GM19043 (cell line): ENCODE results near the gene ATG9A.
"Not testable (repeated sequence)": the region's sequence is repeated elsewhere in the genome, so short reads cannot be mapped to it uniquely, and the experiment has no call there.

Source experiments
- ATAC-seq: cut with Tn5 transposase; IDR thresholded peaks from one replicate; pipeline ENCODE4 v1.9.1; 2021; ENCODE audit warnings: low read depth; ENCODE audit not compliant: unreplicated experiment

Gene ATG9A

GRCh38 chr2:219229305-219230058 lies at the start of gene ATG9A, which contains the start of gene ANKZF1:
Gene ATG9A (minus strand): TSS chr2:219229636. CDS start chr2:219228024, 1,612 bp downstream.
Gene ANKZF1 (plus strand): TSS chr2:219229806. CDS start chr2:219230258, 452 bp downstream.
- ATAC-seq: peak; percentile 95

- ATAC-seq: no peak
Observed at GRCh38 chr2:219278655-219279150, 49.3 kb upstream of the ATG9A start.

DNA sequence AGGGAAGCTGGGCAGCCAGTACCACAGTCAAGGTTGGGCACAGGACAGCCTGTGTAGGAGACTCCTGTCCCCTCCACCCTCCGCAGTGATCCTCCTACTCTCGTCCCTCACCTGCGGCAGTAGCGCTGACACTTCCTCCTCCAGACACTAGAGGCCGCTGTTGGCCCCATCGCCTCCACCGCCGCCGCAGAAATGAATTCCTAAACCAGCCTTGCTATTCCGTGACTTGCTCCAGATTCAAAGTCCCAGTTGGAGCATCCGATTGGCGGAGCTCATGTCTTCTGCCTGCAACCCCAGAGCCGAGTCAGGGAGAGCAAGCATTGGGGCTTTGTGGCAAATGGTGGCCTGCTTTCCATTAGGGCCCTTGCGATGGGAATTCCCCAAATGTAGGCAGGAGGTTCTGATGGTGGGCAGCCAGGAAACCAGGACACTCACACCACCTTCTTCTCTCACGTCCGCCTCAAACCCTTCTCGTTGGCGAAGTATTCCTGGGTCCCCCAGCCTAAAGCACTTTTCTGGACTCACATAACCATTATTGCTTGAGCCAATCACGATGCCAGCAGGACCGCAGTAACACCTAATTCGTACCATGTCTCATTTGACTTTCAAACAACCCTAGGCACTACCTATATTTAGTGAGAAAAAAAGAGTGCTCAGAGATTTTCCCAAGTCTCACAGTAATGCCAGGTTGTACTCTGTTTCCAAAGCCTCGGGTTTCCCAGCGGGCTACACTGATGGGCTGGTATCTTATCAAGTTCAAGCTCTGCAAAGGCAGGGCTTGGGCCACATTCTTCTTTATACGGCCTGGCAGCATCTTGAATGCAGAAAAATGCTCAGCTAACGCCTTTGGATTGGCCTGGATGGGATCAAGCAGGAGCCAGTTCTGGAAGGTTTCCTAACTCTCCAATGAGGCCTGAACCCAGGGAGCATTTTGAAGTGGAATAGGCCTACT lies 48.5 kb upstream of the ATG9A start:
- peak; percentile 31 for ATAC-seq

DNA sequence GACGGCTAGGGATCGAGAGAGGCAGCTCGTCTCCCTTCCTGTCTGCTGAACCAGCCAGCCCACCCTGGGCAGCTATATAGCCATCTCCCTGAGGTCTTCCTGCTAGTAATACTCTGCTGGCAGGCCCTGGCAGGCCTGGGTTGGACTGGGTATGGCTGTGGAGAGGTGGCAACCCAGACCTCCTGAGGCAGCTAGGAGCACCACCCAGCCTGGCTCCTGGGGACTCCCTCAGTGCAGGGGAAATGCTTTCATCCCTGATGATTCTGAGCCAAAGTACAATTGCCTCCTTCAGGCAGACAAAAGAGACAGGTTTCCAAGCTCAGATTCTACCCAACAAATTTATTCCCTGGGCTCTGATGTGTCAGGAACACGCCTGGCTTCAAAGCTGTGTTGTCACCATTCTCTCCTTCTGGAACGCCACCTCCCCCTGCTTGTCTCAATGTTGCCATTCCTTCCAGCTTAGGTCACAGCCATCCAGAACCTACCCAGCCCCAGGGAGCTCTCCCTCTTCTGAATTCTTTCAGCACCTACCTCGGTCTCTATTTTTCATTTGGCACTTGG lies 45.0 kb upstream of the ATG9A start:
- no peak for ATAC-seq

- no peak for ATAC-seq
Observed at GRCh38 chr2:219273937-219274336, 44.5 kb upstream of the ATG9A start.

DNA sequence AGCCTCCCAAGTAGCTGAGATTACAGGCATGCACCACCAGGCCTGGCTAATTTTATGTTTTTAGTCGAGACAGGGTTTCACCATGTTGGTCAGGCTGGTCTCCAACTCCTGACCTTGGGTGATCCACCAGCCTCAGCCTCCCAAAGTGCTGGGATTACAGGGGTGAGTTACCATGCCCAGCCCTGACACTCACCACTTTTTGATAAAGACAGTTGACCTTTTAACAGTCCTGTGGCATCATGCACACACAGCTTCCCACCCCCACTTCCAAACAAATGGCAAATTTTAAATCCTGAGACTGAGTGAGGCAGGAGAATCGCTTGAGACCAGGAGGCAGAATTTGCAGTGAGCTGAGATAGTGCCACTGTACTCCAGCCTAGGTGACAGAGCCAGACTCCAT lies 43.6 kb upstream of the ATG9A start:
- ATAC-seq: no peak

- ATAC-seq: no peak
Observed at GRCh38 chr2:219272356-219272755, 42.9 kb upstream of the ATG9A start.

DNA sequence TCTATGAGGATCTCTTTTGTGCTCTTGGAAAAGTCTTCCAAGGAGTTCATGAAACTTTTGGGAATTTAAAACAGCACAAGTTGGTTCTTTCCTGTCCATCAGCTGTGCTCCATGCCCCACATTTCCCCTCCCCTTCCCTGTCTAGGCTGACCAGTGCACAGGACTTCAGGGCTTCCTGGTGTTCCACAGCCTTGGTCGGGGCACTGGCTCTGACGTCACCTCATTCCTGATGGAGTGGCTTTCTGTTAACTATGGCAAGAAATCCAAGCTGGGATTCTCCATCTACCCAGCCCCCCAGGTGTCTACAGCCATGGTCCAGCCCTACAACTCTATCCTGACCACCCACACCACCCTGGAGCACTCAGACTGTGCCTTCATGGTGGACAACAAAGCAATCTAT lies 41.6 kb upstream of the ATG9A start:
- no peak for ATAC-seq

- no peak for ATAC-seq
Observed at GRCh38 chr2:219270055-219270372, 40.6 kb upstream of the ATG9A start.

DNA sequence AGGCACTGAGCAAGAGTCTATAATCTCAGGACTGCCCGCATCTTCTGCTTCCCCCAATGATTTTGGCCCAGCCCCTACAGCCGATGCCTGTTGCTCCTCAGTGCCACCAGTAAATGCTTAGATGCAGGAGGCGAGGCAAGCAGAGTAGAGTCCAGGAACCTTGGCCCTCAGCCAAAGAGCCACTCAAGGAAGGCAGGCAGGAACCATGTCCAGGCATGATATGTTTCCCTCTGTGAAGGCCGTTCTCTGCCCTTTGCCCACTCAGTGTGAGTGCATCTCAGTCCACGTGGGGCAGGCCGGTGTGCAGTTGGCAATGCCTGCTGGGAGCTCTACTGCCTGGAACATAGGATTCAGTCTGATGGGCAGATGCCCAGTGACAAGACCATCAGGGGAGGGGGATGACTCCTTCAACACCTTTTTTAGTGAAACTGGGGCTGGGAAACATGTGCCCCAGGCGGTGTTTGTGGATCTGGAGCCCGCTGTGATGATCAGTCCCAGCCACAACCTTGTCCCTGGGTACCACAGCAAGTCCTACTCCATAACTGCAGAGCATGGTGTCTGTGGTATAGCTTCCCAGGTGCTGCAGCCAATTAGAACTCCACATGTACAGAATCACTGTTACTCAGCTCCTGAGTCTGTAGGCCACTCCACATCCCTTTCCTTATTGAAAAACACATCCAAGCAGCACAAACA lies 40.1 kb upstream of the ATG9A start:
- no peak for ATAC-seq

GRCh38 chr2:219268294-219268693 lies 38.9 kb upstream of the ATG9A start:
- no peak for ATAC-seq

DNA sequence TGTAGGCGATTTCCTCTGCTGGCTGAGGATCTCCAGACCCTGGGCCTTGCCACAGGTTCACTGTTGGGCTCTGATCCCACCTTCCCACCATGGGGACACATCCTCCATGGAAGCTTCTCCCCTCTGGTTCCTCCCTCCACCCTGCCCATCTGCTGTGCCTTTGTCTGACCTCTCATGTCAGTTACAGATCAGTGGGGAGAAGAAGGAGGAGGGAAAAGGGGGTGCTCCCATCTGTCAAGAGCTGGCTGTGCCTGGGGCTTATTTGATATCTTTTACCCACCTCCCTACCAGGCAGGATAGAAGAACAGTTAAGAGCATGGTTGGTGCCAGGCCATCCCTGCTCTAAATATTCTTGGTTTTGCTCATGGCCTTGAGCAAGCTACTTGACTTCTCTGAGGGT lies 37.5 kb upstream of the ATG9A start:
- no peak for ATAC-seq

DNA sequence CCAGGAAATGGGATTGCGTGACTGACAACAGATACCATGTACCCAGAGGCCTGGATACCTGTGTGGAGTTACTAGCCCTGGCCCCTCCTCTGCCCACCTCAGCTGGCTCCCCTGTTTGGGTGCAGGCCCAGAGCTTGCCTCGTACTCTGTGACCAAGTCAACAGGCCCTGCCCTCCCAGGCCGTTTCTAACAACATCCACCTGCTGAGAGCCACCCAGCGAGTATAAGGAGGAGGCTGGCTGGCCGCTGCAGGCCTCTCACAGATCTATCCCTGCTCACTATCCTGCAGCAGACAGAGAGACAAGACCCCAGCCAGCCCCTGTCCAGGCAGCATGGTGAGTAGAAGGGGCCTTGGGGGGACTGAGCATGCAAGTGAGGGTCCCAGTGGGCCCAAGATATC lies 36.8 kb upstream of the ATG9A start:
- no peak for ATAC-seq

DNA sequence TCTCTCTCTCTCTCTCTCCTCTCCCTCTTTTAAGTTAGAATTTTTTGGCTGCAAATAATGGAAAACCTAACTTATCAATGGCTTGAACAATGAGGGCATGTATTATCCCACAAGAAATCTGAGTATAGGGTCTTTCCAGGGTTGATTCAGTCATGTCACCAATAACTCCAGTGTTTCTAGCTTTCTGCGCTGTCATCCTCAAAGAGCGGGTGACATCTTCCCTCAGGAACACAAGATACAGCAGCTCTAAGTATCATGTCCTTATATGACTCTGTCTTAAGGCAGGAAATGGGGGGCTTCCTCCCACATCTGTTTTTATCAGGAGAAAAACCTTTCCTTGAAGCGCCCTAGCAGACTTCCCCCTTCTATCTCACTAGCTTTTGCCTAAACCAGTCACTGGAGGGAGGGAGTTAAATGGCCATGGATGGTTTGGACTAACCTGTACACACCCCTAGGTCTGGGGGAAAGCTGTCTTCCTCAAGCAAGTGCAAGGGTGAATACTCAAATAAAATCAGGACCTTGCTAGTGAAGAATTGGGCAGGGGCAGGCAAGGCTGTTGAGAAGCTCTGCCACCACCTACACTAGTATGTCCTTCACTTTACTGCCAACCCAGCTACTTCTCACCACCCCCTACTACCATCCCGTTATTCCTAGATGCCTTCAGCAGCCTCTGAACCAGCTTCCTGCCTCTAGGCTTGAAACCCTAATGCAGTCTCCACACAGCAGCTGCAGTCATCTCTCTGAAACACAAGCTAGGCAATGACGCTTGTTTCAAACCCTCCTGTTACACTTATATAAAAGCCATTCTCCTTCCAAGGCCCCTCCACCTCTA lies 31.8 kb upstream of the ATG9A start:
- ATAC-seq: no peak

DNA sequence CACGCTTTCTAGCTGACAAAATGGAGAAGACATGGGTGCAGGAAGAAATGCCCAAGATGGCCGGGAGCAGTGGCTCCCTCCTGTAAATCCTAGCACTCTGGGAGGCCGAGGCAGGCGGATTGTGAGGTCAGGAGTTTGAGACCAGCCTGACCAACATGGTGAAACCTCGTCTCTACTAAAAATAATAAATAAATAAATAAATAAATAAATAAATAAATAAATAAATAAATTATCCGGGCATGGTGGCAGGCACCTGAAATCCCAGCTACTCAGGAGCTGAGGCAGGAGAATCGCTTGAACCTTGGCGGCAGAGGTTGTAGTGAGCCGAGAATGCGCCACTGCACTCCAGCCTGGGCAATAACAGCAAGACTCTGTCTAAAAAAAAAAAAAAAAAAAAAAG lies 29.5 kb upstream of the ATG9A start:
- ATAC-seq: not testable (repeated sequence)

- ATAC-seq: peak; percentile 32
Observed at GRCh38 chr2:219254590-219255201, 25.3 kb upstream of the ATG9A start.

DNA sequence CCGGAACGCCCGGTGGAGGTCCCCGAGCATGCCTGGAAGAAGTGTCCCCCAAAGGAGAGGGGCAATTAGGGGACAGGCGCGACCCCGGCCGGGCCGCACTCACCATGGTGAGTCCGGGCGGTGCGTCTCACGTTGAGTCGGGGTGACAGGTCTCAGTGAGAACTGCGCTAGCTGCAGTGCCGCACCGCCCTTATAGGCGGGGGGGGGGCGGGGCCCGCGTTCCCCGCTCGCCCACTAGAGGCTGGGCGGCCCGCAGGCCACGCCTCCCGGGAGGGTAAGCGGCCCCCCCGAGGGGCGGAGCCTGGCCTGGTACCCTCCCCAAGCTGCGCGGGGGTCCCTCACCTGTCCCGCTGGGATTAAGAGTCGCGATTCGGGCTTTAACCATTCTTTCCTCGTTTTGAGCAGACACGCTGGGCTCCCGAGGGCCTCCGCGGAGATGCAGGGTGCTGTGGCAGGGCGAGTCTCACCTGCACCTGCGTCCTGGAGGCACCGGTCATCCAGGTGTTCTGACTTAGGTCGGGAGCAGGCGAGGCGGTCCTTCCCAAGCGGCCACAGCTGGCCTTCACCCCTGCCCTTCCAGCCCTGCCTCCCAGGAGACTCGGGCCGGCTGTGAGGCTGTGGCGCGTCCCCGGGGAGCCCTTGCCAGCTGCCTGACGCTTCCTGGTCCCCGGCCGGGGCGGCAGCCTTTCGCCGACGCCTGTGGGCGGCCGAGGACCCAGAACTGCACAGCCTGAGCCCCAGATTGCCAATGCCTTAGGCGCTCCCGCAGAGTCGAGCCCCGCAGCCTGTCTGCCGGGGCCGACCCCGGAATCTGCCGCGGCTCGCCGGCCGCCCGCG lies 24.5 kb upstream of the ATG9A start, which contains the start of gene TUBA4A:
Gene TUBA4A, minus strand, starts transcription at position 166 of the 837 bp plus-strand sequence. Its CDS starts 60 bp downstream, at position 106.
- ATAC-seq: peak; percentile 40
